Parathyroid adenoma (tissue), 2 donors: Measurements from ENCODE around the gene ARHGAP26.

ENCODE experiments used
- H2AFZ ChIP-seq: fragments of 300-600 bp; sonication (generic); one replicate; pipeline ENCODE4 v1.7.0; 2017; ENCODE audit warnings: antibody characterized with exemption, mild to moderate bottlenecking
- H3K27ac ChIP-seq: fragments of 300-600 bp; sonication (generic); one replicate; pipeline ENCODE4 v1.7.0; 2017
- H3K27me3 ChIP-seq: fragments of 300-600 bp; sonication (generic); one replicate; pipeline ENCODE4 v1.7.0; 2017; ENCODE audit warnings: low read length; ENCODE audit not compliant: control insufficient read depth, insufficient read depth
- H3K36me3 ChIP-seq: fragments of 300-600 bp; sonication (generic); one replicate; pipeline ENCODE4 v1.7.0; 2017; ENCODE audit warnings: low read length; ENCODE audit not compliant: control insufficient read depth, insufficient read depth
- H3K4me1 ChIP-seq: fragments of 300-600 bp; sonication (generic); one replicate; pipeline ENCODE4 v1.7.0; 2017; ENCODE audit warnings: control low read depth
- H3K4me2 ChIP-seq: fragments of 300-600 bp; sonication (generic); one replicate; pipeline ENCODE4 v1.7.0; 2017; ENCODE audit warnings: low read length
- H3K4me3 ChIP-seq: fragments of 300-600 bp; sonication (generic); one replicate; pipeline ENCODE4 v1.7.0; 2017; ENCODE audit warnings: low read depth, low read length
- H3K79me2 ChIP-seq: fragments of 300-600 bp; sonication (generic); one replicate; pipeline ENCODE4 v1.7.0; 2017; ENCODE audit warnings: control low read depth
- H3K9ac ChIP-seq: fragments of 300-600 bp; sonication (generic); one replicate; pipeline ENCODE4 v1.7.0; 2017; ENCODE audit warnings: mild to moderate bottlenecking
- H3K9me3 ChIP-seq: fragments of 300-600 bp; sonication (generic); one replicate; pipeline ENCODE4 v1.7.0; 2017; ENCODE audit warnings: low read length; ENCODE audit not compliant: control insufficient read depth
- CTCF ChIP-seq: fragments of 300-600 bp; sonication (generic); IDR thresholded peaks from one replicate; pipeline ENCODE4 v1.7.0; 2017; ENCODE audit warnings: antibody characterized with exemption, mild to moderate bottlenecking
- donor health status: primary hyperparathyroidism.

The ARHGAP26 gene

GRCh38 chr5:142757564-142757963 is 12.6 kb upstream of the ARHGAP26 start:
- H3K9ac ChIP-seq = no peak overlapping the region

GRCh38 chr5:142758062-142758795 is 11.9 kb upstream of the ARHGAP26 start:
- no peaks in the 10 kb centered on the region for H3K79me2 ChIP-seq
- H3K9me3 ChIP-seq = no peaks in the 10 kb centered on the region
- H3K4me2 ChIP-seq = no peak overlapping the region
- H3K9ac ChIP-seq = no peak overlapping the region
- no peak overlapping the region for H2AFZ ChIP-seq
- no peak for TF ChIP-seq CTCF
- H3K36me3 ChIP-seq = no peaks in the 10 kb centered on the region
- H3K27me3 ChIP-seq = no peaks in the 10 kb centered on the region
- no peak overlapping the region for H3K27ac ChIP-seq
- H3K4me1 ChIP-seq = no peaks in the 10 kb centered on the region
- no peak overlapping the region for H3K4me3 ChIP-seq

More at GRCh38 chr5:142757564-142757963, 12.6 kb upstream of the ARHGAP26 start:
- H2AFZ ChIP-seq = no peak overlapping the region
- no peaks in the 10 kb centered on the region for H3K79me2 ChIP-seq
- H3K27me3 ChIP-seq = no peaks in the 10 kb centered on the region
- H3K36me3 ChIP-seq = no peaks in the 10 kb centered on the region
- no peaks in the 10 kb centered on the region for H3K4me1 ChIP-seq
- TF ChIP-seq CTCF = no peak
- H3K4me2 ChIP-seq = no peak overlapping the region
- no peak overlapping the region for H3K4me3 ChIP-seq
- H3K27ac ChIP-seq = no peak overlapping the region
- H3K9me3 ChIP-seq = no peaks in the 10 kb centered on the region

GRCh38 chr5:142758796-142759145 is 11.4 kb upstream of the ARHGAP26 start:
- H3K9me3 ChIP-seq = no peaks in the 10 kb centered on the region
- no peaks in the 10 kb centered on the region for H3K27me3 ChIP-seq
- H3K79me2 ChIP-seq = no peaks in the 10 kb centered on the region
- no peak overlapping the region for H3K27ac ChIP-seq
- H3K9ac ChIP-seq = no peak overlapping the region
- H3K4me1 ChIP-seq = no peaks in the 10 kb centered on the region
- no peaks in the 10 kb centered on the region for H3K36me3 ChIP-seq
- TF ChIP-seq CTCF = no peak
- no peak overlapping the region for H3K4me2 ChIP-seq
- H3K4me3 ChIP-seq = no peak overlapping the region
- H2AFZ ChIP-seq = no peak overlapping the region

GRCh38 chr5:142763701-142764100 is 6.5 kb upstream of the ARHGAP26 start:
- Histone ChIP-seq H3K4me3 (no peak overlapping the region), H3K36me3 (no peaks in the 10 kb centered on the region), H3K4me2 (no peak overlapping the region), H3K79me2 (no peaks in the 10 kb centered on the region), H3K9ac (no peak overlapping the region), H3K4me1 (no peaks in the 10 kb centered on the region), H3K9me3 (no peaks in the 10 kb centered on the region), H2AFZ (no peak overlapping the region), H3K27me3 (no peaks in the 10 kb centered on the region), H3K27ac (no peak overlapping the region)
- no peak for TF ChIP-seq CTCF

GRCh38 chr5:142767178-142767577 is 3.0 kb upstream of the ARHGAP26 start:
- Histone ChIP-seq H3K9ac (no peak overlapping the region), H3K36me3 (no peaks in the 10 kb centered on the region), H2AFZ (no peak overlapping the region), H3K27me3 (no peaks in the 10 kb centered on the region), H3K4me1 (peaks cover 5% of the 10 kb centered on the region), H3K79me2 (no peaks in the 10 kb centered on the region), H3K27ac (no peak overlapping the region), H3K9me3 (no peaks in the 10 kb centered on the region), H3K4me3 (no peak overlapping the region), H3K4me2 (no peak overlapping the region)
- no peak for TF ChIP-seq CTCF
